GM18873 (cell line): Measurements from ENCODE around the gene CD33.

Experiments used
- ATAC-seq: cut with Tn5 transposase; IDR thresholded peaks from one replicate; pipeline ENCODE4 v1.9.1; 2021; ENCODE audit warnings: mild to moderate bottlenecking, moderate library complexity, moderate number of reproducible peaks; ENCODE audit not compliant: unreplicated experiment, low FRiP score

The CD33 gene

DNA sequence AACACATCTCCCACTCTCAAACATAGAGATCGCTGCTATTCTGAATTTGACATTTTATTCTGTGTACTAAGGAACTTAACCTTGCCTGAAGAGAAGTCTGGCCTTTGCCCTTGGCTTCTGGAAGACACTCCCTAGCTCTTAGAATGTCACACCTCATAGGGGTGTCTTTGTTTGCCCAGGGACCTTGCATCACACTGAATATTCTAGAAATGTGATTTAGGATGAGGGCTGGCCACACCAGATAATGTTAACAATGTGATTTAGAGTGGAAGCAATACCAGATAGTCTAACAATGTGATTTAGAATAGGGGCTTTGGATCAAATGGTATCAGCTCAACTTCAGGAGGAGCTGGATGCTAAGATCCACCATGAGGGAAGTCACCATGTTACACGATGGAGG is 32.6 kb downstream of the CD33 start:
- no peak for ATAC-seq

DNA sequence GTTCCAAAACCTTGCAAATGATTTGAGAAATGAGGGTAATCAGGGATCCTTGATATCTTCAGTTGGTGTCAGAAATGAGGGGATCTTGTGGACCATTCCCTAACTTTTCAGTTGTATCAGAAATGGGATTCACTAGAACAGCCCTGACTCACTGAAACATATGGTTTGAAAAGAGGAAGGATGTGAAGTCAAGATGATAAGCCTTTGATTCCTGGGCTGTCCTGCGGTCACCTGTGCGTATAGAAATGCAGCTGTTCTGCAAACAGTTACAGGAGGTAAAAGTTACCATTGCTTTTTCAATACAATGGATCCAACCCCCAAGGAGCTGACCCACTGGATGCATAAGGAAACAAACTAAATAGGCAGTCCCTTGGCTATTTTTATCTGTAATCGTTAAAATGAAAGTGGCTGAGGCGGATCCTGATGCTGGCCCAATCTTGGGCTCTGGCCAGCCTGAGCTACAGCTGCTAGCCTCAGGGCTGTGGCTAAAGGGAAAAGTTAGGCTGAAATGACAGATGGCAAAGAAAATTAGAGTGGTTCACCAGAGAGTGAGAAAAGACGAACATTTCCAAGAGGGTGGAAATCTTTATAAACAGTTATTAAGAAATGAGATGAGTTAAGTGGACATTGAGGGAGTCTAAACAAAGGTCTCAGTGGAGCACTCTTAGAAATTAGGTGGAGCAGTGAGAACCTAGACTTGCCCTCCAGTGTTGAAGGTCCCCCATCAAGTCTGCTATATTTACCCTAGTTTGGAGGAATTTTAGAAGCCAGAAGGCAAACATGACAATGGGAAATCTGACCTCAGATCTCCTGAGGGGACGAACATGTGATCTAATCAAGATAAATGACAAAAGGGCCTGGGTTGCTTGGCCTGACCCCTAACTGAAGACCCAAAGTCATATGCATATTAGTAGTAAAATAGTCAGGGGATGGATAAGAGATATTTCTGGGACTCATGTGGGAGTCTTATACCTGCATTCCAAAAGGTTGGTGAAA is 33.6 kb downstream of the CD33 start:
- no peak for ATAC-seq

DNA sequence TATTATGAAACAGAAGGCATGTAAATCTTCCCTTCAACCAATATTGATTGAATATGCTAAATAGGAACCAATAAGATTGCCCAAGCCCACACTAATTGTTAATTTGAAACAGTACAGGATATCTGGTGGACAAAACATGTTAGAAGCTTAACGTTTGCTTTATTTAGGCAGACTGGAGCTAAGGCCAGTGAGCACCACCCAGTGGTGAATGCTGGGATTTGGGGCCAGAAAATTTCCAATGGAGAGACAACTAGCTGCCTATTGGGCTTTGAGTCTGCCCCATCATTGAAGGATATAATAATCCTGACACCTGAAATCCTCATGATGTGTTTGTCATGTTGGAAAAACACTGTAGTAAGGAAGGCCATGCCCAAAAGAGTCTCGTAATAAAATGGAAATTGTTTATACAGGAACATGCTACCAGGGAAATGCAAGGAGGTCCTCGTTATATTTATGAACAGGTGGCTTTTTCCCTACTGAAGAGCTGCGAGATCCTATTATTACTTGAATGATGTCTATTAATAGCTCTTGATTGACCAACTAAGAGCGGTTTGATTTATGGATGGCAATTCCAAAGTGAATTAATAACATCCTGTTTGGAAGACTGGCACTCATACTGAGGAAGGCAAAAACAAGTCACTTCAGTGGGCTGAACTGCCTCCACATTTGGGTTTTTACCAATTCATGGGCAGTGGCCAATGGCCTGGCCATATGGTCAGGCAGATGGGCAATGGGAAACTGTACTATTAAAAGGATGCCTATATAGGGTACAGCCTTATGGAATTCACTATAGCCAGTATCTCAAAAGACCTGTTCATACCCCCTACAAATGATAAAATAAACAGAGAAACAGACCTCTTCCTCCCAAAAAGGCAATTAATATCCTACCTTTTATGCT is 34.7 kb downstream of the CD33 start:
- ATAC-seq: no peak

DNA sequence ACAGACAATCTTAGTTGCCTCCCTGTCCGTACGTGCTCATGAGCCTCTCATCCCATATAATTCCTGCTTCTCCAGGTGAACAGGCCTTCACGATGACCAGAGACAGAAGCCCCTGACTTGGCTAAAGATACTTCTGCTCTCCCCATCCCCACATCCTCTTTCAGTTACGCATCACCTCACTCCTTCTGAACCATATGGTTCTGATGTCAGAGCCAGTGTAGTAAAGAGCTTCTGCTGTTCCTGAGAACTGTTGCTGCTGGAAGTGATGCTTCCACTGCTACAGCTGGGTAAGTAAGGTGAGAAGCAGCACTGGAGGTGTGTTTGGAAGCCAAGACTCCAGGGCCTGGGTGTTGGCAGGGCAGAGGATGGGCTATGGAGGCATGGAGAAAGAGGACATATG is 38.9 kb downstream of the CD33 start:
- ATAC-seq: no peak

DNA sequence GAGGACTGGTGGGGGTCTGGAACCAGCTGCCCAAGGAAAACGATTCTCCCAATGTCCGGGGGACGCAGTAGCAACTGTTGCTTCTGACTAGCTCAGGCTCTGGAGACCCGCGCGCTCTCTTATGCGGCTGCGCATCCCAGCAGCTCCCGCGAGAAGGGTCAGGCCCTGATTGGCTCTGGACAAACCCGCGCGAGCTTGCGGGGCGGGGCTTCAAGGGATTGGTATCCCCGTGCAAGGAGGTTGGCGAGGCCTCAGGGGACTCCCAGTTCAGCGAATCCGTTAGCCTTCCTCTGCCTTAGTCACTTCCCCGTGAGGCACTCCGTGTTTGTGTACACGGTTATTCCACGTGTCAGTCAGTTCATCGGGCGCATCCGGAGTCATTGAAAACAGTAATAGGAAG is 46.2 kb downstream of the CD33 start:
- no peak for ATAC-seq

DNA sequence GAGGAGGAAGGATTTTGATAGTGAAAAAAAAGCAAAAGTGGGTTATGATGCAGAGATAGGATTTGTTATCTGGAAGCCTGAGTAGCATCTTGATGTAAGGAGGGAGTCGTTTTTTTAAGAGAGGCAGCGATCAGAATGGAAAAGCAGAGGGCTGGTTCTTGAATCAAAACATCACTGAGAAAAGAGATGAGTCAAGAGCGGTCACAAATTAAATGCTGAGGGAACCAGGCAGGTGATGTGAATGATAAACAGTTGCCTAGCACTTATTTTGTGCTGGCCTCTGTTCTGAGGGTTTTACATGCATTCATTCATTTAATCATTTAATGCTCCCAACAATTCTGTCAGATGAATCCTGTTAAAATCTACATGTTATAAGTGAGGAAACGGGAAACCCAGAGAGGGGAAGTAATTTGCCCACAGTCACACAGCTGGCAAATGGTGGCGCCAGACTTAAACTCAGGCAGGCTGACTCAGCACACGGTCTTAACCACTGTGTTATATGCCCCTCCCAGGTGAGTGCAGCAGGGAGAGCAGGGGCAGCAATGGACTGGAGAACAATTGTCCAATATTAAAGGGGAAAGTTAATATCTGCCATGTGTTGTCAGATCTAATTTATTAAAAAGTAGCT is 47.4 kb downstream of the CD33 start:
- no peak for ATAC-seq

DNA sequence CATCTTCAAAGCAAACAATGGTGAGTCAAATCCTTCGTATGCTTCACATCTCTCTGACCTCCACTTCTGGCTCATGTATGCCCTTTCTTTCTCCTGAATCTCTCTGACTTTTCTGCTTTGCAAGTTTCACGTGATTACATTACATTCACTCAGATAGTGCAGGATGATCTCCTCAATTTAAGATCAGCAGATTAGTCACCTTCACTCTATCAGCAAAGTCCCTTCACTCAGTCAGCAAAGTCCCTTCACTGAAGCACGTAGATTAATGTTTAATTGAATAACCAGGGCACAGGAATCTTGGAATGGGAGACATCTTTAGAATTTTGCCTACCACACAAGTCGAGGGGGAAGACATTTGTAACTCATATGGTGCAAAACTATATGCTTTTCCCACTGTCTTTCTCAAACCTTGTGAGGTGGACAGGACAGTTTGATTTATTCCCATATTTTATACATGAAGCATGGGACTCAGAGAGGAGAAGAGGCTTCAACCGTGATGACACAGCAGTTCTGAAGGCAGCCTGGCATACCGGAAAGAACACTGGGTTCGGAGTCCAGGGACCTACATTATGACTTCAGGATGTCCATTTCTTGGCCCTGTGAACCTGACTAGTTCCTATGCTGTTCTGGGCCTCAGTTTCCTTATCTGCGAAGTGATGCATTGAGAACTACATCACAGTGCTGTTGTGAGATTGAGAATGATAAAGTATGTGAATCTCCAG is 49.3 kb downstream of the CD33 start:
- ATAC-seq: no peak

DNA sequence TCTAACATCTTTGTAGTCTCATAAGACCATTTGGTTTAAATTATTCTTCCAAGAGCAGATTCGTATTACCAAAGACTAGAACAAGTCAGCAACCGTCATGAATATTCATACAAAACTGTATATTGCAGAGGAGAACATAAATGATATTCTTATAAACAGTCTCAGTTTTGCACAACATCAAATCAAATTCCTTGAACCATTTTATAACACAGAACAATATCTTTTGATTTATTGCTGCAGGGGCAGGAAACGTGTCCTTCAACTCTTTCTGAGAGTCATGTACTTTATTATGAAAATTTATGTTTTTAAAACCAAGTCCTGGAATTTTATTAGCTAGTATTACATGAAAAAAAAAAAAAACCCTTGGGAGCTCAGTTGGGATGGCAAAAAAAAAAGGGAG is 52.2 kb downstream of the CD33 start:
- ATAC-seq: no peak

DNA sequence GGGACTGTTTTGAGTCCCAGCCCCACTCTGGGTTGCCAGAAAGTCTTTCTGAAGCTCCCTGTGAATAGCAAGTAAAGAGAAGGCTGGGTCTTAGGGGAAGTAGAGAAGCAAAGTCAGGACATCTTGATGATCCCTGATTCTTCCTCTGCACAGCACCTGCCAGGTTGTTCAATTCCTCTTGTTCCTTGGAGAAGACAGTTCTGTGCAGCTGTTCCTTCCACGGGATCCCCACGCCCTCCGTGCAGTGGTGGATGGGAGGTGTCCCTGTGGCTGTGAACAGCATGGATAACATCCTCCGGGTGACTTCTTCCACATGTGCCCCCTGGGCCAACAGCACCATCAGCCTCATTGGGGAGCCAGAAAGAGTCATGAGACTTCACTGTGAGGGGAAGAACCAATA is 57.5 kb downstream of the CD33 start:
- ATAC-seq: no peak

DNA sequence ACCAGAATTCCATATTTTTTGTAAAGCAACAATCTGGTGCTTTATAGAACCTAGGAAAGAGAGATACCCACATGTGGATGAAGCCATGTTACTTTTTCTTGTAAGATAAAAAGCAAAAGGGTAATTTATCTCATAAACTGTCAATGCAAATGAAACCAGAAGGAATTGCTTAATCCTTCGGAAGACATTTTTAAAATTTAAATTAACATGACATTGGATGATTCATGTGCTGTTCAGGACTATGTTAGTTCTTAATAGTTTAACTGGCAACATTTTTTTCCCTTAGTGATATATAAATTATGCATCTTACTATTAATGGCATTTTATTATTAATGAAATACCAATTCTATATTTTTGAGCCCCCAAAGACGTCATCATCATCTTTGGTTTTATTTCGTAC is 60.8 kb downstream of the CD33 start:
- ATAC-seq: no peak
